ENCODE measurements around the gene PLGRKT.
"Not testable (repeated sequence)": the region's sequence is repeated elsewhere in the genome, so short reads cannot be mapped to it uniquely, and the experiment has no call there.

The PLGRKT gene

GRCh38 chr9:5429873-5430564 lies 7.7 kb downstream of the PLGRKT start:
- no peak for DNase-seq

- DNase-seq = no peak
Measured at GRCh38 chr9:5428794-5429528, 8.8 kb downstream of the PLGRKT start.

- DNase-seq = no peak
Measured at GRCh38 chr9:5428172-5428571, 9.6 kb downstream of the PLGRKT start.

GRCh38 chr9:5427005-5427404 lies 10.7 kb downstream of the PLGRKT start:
- DNase-seq = no peak

GRCh38 chr9:5425006-5425628 lies 12.6 kb downstream of the PLGRKT start:
- peak; percentile 17 to 28 for DNase-seq

GRCh38 chr9:5422276-5422675 lies 15.4 kb downstream of the PLGRKT start:
- DNase-seq = no peak

- no peak for DNase-seq
Measured at GRCh38 chr9:5421163-5421562, 16.6 kb downstream of the PLGRKT start.

GRCh38 chr9:5419987-5420386 lies 17.7 kb downstream of the PLGRKT start:
- DNase-seq = no peak

- DNase-seq = no peak
Measured at GRCh38 chr9:5418481-5418880, 19.2 kb downstream of the PLGRKT start.

- DNase-seq = no peak
Measured at GRCh38 chr9:5416953-5417352, 20.8 kb downstream of the PLGRKT start.

GRCh38 chr9:5408596-5408995 lies 29.1 kb downstream of the PLGRKT start:
- no peak for DNase-seq

- DNase-seq = peak; percentile 19 to 42
Measured at GRCh38 chr9:5402217-5402616, 35.5 kb downstream of the PLGRKT start.

GRCh38 chr9:5397547-5397946 lies 40.2 kb downstream of the PLGRKT start:
- not testable (repeated sequence) for DNase-seq

GRCh38 chr9:5395428-5395827 lies 42.3 kb downstream of the PLGRKT start:
- no peak for DNase-seq

- DNase-seq = not testable (repeated sequence)
Measured at GRCh38 chr9:5393976-5394375, 43.7 kb downstream of the PLGRKT start.

GRCh38 chr9:5393497-5393896 lies 44.2 kb downstream of the PLGRKT start:
- DNase-seq = no peak

GRCh38 chr9:5392285-5392684 lies 45.4 kb downstream of the PLGRKT start:
- no peak for DNase-seq

GRCh38 chr9:5389109-5389732 lies 48.5 kb downstream of the PLGRKT start:
- no peak for DNase-seq

GRCh38 chr9:5388026-5388819 lies 49.5 kb downstream of the PLGRKT start:
- DNase-seq = peak; percentile 1 to 10

- no peak for DNase-seq
Measured at GRCh38 chr9:5384436-5384835, 53.3 kb downstream of the PLGRKT start.

GRCh38 chr9:5382479-5382878 lies 55.2 kb downstream of the PLGRKT start:
- DNase-seq = no peak

GRCh38 chr9:5375790-5376477 lies 61.8 kb downstream of the PLGRKT start:
- no peak for DNase-seq
